K562 (cell line): ENCODE data around the gene MRPL40. TPM values are rescaled to one million over a fixed set of nuclear protein-coding genes. Genes with fewer than 3 reads are reported as not detected.

Experiments
- ATAC-seq: fragments of 200-7000 bp; cut with Tn5 transposase; 3 replicates; pipeline ENCODE4 v1.9.1; 2020; ENCODE audit warnings: moderate library complexity
- BruUV-seq: library from RNA; stranded (reverse); fragments of 400-500 nt; replicated peaks from 2 replicates; lab custom pipeline; 2021; lab: Mats Ljungman, UMichigan
- CTCF ChIA-PET: fragments of 300-600 bp; formaldehyde crosslinking; extraction: SDS; loops from one replicate; lab custom pipeline; 2021; ENCODE audit warnings: low intra/inter-chr PET ratio; lab: Yijun Ruan, JAX
- POLR2A ChIA-PET: fragments of 300-600, 350-650 bp; sonication (Branson Sonifier 250); formaldehyde crosslinking; extraction: SDS; loops from one replicate; lab custom pipeline; 2021; ENCODE audit warnings: antibody characterized with exemption, inconsistent platforms; lab: Yijun Ruan, JAX
- DNase-seq, 4 experiments: peaks; one replicate each; pipeline versions ENCODE4 v3.0.0 to v3.0.0-alpha.2; 2011 to 2018; ENCODE audit warnings: low spot score in 3 of 4, mixed read lengths in 3 of 4; ENCODE audit errors: extremely low read depth in 1 of 4
- FAIRE-seq: peaks from 2 replicates; lab custom pipeline; 2011; peaks lifted over from hg19 to GRCh38; lab: Jason Lieb, UNC
- H2AFZ ChIP-seq: 2 replicates; pipeline ENCODE4 v1.6.0; 2011; ENCODE audit warnings: low read depth, low read length, control low read depth, inconsistent platforms
- H3K27ac ChIP-seq: fragments of 200-600 bp; 3 replicates; pipeline ENCODE4 v1.8.0; 2011; ENCODE audit warnings: low read depth, mild to moderate bottlenecking, control low read depth, inconsistent platforms, low read length, moderate library complexity, mixed read lengths; ENCODE audit errors: extremely low read depth
- H3K27me3 ChIP-seq, 2 experiments: fragments of 300-600 bp in 1 of 2; 2 replicates in 1 of 2; 3 replicates in 1 of 2; pipeline versions ENCODE4 v1.6.0 to v1.8.0; 2011; ENCODE audit warnings: inconsistent platforms in 2 of 2, low read length in 2 of 2, mild to moderate bottlenecking in 1 of 2, mixed read lengths in 1 of 2, moderate library complexity in 1 of 2; ENCODE audit not compliant: control insufficient read depth in 2 of 2, insufficient read depth in 2 of 2
- H3K36me3 ChIP-seq: fragments of 300-600 bp; 3 replicates; pipeline ENCODE4 v1.8.0; 2011; ENCODE audit warnings: mild to moderate bottlenecking, low read length, inconsistent platforms; ENCODE audit not compliant: control insufficient read depth, insufficient read depth
- H3K4me1 ChIP-seq, 2 experiments: fragments of 200-600 bp in 1 of 2; replicated peaks in 1 of 2; 2 replicates in 1 of 2; 3 replicates in 1 of 2; pipeline versions ENCODE4 v1.5.1 to v1.8.0; 2011; ENCODE audit warnings: inconsistent platforms in 2 of 2, low read length in 2 of 2, mild to moderate bottlenecking in 1 of 2, mixed read lengths in 1 of 2, moderate library complexity in 1 of 2; ENCODE audit not compliant: control insufficient read depth in 2 of 2, insufficient read depth in 2 of 2
- H3K4me2 ChIP-seq: 2 replicates; pipeline ENCODE4 v1.6.1; 2011; ENCODE audit warnings: low read length, control low read depth, inconsistent platforms, mixed read lengths; ENCODE audit not compliant: insufficient read depth
- H3K4me3 ChIP-seq: fragments of 200-600 bp; sonication (generic), shearing (Covaris generic); 2 replicates; pipeline ENCODE4 v1.5.1; 2016; ENCODE audit warnings: control low read depth, inconsistent platforms
- H3K79me2 ChIP-seq: fragments of 200-600 bp; 3 replicates; pipeline ENCODE4 v1.8.0; 2011; ENCODE audit warnings: low read length, inconsistent platforms; ENCODE audit not compliant: control insufficient read depth, insufficient read depth
- H3K9ac ChIP-seq, 2 experiments: 2 replicates each; pipeline versions ENCODE4 v1.6.0 to v1.6.1; 2011; ENCODE audit warnings: low read depth in 2 of 2, low read length in 2 of 2, control low read depth in 1 of 2, inconsistent platforms in 1 of 2, mild to moderate bottlenecking in 1 of 2, mixed read lengths in 1 of 2; ENCODE audit not compliant: insufficient read depth in 1 of 2
- H3K9me1 ChIP-seq: one replicate; pipeline ENCODE4 v1.6.0; 2011; ENCODE audit warnings: inconsistent platforms, mild to moderate bottlenecking, low read length, moderate library complexity; ENCODE audit not compliant: control insufficient read depth, insufficient read depth
- H3K9me3 ChIP-seq: replicated peaks from 2 replicates; pipeline ENCODE4 v1.5.1; 2011; ENCODE audit warnings: low read depth, low read length, inconsistent platforms; ENCODE audit not compliant: control insufficient read depth, insufficient read depth
- H4K20me1 ChIP-seq: replicated peaks from 2 replicates; pipeline ENCODE4 v1.6.1; 2011; ENCODE audit warnings: low read length, inconsistent platforms, mixed read lengths; ENCODE audit not compliant: control insufficient read depth, insufficient read depth
- CEBPB ChIP-seq: fragments of 450-650 bp; IDR thresholded peaks from 2 replicates; pipeline ENCODE4 v1.6.1; 2016; ENCODE audit warnings: missing genetic modification characterization, missing compliant biosample characterization
- EP300 ChIP-seq: IDR thresholded peaks from 2 replicates; pipeline ENCODE4 v1.6.1; 2012; ENCODE audit warnings: low read length, improper control_type of control experiment
- GATAD2A ChIP-seq: fragments of 450-650 bp; IDR thresholded peaks from 2 replicates; pipeline ENCODE4 v1.6.1; 2017
- RB1 ChIP-seq: fragments of 450-650 bp; IDR thresholded peaks from 2 replicates; pipeline ENCODE4 v1.6.1; 2017; ENCODE audit warnings: low read depth, mild to moderate bottlenecking
- SMARCA4 ChIP-seq: fragments of 450-650 bp; IDR thresholded peaks from 2 replicates; pipeline ENCODE4 v1.6.1; 2016
- WGBS: fragments of 100-300 bp; shearing (Covaris generic); methylation state at CpG from one replicate; pipeline ENCODE4 v1.1.6; 2016; ENCODE audit warnings: low coverage, mixed read lengths; ENCODE audit not compliant: insufficient coverage; ENCODE audit errors: missing lambda C conversion rate; 5-methylcytosine and 5-hydroxymethylcytosine counted together
- in situ Hi-C: fragments of 300-500 bp; cut with MboI; formaldehyde crosslinking; loops from 4 replicates; pipeline ENCODE4 v1.15.0; 2018; ENCODE audit warnings: inconsistent platforms, mixed read lengths
- intact Hi-C: fragments of 100-400 bp; cut with micrococcal nuclease; formaldehyde crosslinking; loops from 2 replicates; pipeline ENCODE4 v1.14.2; 2022
- polyA plus RNA-seq, 8 experiments: library from polyadenylated mRNA; depleted of rRNA in 4 of 8; stranded (reverse) in 5 of 8; unstranded in 3 of 8; fragments of >200 nt; fragmentation: Nextera tagmentation in 2 of 8; fragmentation: Illumina TruSeq in 1 of 8; extraction: Ambion mirVana in 2 of 8; extraction: Trizol in 1 of 8; gene quantifications; 2 replicates each; pipeline versions ENCODE4 v1.2.1 to v1.2.3, GENCODE V29; 2011 to 2014; ENCODE audit warnings: inconsistent platforms in 1 of 8, missing spikeins in 1 of 8
- total RNA-seq, 7 experiments: library from RNA; depleted of rRNA in 6 of 7; stranded (reverse); fragments of >200 nt in 6 of 7; fragmentation: Illumina TruSeq in 2 of 7; extraction: Trizol in 2 of 7; gene quantifications; 2 replicates each; pipeline versions ENCODE4 v1.2.1 to v1.2.3, GENCODE V29; 2011 to 2021; ENCODE audit warnings: low replicate concordance in 1 of 7
- TF ChIP-seq, protein P1 (sequence below): fragments of 250-450 bp; sonication (Bioruptor Pico); IDR thresholded peaks from 2 replicates; pipeline ENCODE4 v1.6.1; 2021; ENCODE audit warnings: mild to moderate bottlenecking
- TF ChIP-seq, protein P2 (sequence below): fragments of 450-650 bp; IDR thresholded peaks from 2 replicates; pipeline ENCODE4 v1.6.1; 2017; ENCODE audit warnings: antibody characterized with exemption, mild to moderate bottlenecking

MRPL40 gene
- total and polyA plus RNA-seq, 9 of the 15 experiments (the other 6 are each of a cell fraction or from before 2014, with no cell fraction given): 132 to 652 (median 208) TPM

DNA sequence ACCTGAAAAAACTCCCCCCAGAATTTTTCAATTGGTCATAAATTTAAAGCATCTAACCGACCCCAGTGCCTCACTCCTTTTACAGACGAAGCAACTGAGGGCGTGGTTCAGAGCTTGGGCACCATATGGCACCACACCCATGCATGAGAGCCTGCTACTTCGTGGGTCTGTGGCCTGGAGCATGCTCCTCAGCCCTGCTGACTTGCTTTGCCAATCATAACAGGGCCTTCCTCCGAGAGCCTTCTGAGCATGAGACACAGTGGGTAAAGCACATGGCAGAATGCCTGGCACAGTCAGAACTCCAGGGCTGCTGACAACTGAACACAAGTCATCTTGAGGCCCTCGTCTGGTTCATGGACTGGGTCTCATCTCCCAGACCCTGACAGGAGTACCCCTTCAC, 34.1 kb upstream of the MRPL40 start (continued):
- TF ChIP-seq, protein P1, sequence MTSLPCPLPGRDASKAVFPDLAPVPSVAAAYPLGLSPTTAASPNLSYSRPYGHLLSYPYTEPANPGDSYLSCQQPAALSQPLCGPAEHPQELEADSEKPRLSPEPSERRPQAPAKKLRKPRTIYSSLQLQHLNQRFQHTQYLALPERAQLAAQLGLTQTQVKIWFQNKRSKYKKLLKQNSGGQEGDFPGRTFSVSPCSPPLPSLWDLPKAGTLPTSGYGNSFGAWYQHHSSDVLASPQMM (CRISPR knock-in tag): no peak
- no peak for TF ChIP-seq GATAD2A
- TF ChIP-seq, all 486 proteins: peak for 24

DNA sequence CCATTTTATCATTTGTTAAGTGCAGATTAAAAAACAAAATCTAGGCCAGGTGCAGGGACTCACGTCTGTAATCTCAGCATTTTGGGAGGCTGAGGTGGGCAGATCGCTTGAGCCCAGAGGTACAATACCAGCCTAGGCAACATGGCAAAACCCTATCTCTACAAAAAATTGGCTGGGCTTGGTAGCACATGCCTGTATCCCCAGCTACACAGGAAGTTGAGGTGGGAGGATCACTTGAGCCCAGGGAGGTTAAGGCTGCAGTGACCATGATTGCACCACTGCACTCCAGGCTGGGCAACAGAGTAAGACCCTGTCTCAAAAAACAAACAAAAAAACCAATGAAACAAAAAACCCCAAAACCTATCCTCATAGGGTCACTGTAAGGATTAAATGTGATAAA, 33.7 kb upstream of the MRPL40 start:
- Histone ChIP-seq H3K79me2 (peaks cover 15% of the 10 kb centered on the region; the same call in 2 of the 3 replicates), H3K36me3 (peaks cover 94% of the 10 kb centered on the region), H3K9me3 (no peaks in the 10 kb centered on the region), H3K4me2 (no peak overlapping the region), H2AFZ (no peak overlapping the region), H3K4me1 (peaks cover 35 to 36% of the 10 kb centered on the region in 2 experiments), H3K9me1 (peaks cover 11% of the 10 kb centered on the region), H4K20me1 (0 out of 2 replicates have a peak, but pooled peaks cover 5% of the 10 kb centered on the region), H3K4me3 (no peak overlapping the region), H3K27ac (peak overlapping the region; percentile 73; the same call in 2 of the 3 replicates), H3K9ac (peak overlapping the region in 1 of 2 experiments; percentile 84; a peak in 1 of 4 replicates), H3K27me3 (no peaks in the 10 kb centered on the region)
- no peak for FAIRE-seq
- in situ Hi-C loops (no loop called here), intact Hi-C loops (loop anchor here (5.0 to 10.0 kb wide), 2 partner anchors 79 to 226 kb away; partner anchors contain the start of genes CDC45 and UFD1)
- DNase-seq: peak in 1 of 4 experiments; percentile 46
- whole genome bisulfite sequencing: 64% methylated on average over 2 of the region's 2 CpGs
- ChIA-PET POLR2A (interaction anchor here (0.8 to 15.8 kb wide), 6 partner anchors 11 to 180 kb away, joined by 3 to 245 read pairs (median 24); partner anchors contain the start of genes CDC45, HIRA and MRPL40), CTCF (no interaction called here)
- BruUV-seq: no TSS peak
- no peak for ATAC-seq
- TF ChIP-seq, protein P2, sequence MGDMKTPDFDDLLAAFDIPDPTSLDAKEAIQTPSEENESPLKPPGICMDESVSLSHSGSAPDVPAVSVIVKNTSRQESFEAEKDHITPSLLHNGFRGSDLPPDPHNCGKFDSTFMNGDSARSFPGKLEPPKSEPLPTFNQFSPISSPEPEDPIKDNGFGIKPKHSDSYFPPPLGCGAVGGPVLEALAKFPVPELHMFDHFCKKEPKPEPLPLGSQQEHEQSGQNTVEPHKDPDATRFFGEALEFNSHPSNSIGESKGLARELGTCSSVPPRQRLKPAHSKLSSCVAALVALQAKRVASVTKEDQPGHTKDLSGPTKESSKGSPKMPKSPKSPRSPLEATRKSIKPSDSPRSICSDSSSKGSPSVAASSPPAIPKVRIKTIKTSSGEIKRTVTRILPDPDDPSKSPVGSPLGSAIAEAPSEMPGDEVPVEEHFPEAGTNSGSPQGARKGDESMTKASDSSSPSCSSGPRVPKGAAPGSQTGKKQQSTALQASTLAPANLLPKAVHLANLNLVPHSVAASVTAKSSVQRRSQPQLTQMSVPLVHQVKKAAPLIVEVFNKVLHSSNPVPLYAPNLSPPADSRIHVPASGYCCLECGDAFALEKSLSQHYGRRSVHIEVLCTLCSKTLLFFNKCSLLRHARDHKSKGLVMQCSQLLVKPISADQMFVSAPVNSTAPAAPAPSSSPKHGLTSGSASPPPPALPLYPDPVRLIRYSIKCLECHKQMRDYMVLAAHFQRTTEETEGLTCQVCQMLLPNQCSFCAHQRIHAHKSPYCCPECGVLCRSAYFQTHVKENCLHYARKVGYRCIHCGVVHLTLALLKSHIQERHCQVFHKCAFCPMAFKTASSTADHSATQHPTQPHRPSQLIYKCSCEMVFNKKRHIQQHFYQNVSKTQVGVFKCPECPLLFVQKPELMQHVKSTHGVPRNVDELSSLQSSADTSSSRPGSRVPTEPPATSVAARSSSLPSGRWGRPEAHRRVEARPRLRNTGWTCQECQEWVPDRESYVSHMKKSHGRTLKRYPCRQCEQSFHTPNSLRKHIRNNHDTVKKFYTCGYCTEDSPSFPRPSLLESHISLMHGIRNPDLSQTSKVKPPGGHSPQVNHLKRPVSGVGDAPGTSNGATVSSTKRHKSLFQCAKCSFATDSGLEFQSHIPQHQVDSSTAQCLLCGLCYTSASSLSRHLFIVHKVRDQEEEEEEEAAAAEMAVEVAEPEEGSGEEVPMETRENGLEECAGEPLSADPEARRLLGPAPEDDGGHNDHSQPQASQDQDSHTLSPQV: peak; percentile 41; the same call in 1 of the 2 replicates
- TF ChIP-seq RB1: no peak
- TF ChIP-seq EP300: 0 out of 2 replicates have a peak, but pooled peaks have one; percentile 4
- peak; percentile 75 for TF ChIP-seq CEBPB (tag)
- TF ChIP-seq SMARCA4: 0 out of 2 replicates have a peak, but pooled peaks have one; percentile 32
